LNCaP clone FGC (cell line): ENCODE measurements around the gene ZNF32.
A peak's percentile ranks its signal among the peaks of the same experiment; 100 is the strongest.
"Not testable (repeated sequence)": the region's sequence is repeated elsewhere in the genome, so short reads cannot be mapped to it uniquely, and the experiment has no call there.

Experiments used
- DNase-seq: peaks from one replicate; pipeline ENCODE4 v3.0.0-alpha.2; 2011; ENCODE audit warnings: low read depth
- H3K4me3 ChIP-seq: 2 replicates; pipeline ENCODE4 v1.5.1; 2011; ENCODE audit warnings: mild to moderate bottlenecking, low read depth, low read length, control low read depth
- TF ChIP-seq, protein P1 (sequence below): IDR thresholded peaks from 2 replicates; pipeline ENCODE4 v1.5.1; 2012; ENCODE audit warnings: mild to moderate bottlenecking; ENCODE audit not compliant: control insufficient read depth, insufficient read depth; ENCODE audit errors: extremely low read depth

Gene ZNF32

DNA sequence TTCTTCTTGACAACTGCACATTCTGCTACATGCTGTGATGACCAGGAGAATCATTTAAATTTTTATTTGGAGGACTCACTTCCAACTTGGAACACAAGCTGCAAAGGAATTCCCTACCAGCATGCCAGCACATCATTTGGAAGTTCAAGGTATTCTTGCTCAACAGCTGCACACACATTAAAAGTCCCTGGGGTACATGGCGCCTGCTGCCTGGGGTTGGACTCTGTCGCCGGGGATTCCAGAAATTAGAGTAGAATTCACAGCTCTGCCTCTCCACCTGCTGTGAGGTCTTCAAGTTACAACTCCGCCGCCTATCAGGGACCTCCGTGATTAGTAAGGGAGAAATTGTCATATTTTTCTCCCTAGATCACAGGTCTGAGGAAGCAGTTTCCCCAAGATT lies 1.1 kb downstream of the ZNF32 start:
- H3K4me3 ChIP-seq, result peak overlapping the region; percentile 61
- TF ChIP-seq, protein P1, sequence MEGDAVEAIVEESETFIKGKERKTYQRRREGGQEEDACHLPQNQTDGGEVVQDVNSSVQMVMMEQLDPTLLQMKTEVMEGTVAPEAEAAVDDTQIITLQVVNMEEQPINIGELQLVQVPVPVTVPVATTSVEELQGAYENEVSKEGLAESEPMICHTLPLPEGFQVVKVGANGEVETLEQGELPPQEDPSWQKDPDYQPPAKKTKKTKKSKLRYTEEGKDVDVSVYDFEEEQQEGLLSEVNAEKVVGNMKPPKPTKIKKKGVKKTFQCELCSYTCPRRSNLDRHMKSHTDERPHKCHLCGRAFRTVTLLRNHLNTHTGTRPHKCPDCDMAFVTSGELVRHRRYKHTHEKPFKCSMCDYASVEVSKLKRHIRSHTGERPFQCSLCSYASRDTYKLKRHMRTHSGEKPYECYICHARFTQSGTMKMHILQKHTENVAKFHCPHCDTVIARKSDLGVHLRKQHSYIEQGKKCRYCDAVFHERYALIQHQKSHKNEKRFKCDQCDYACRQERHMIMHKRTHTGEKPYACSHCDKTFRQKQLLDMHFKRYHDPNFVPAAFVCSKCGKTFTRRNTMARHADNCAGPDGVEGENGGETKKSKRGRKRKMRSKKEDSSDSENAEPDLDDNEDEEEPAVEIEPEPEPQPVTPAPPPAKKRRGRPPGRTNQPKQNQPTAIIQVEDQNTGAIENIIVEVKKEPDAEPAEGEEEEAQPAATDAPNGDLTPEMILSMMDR, result no peak
- no peak for DNase-seq

DNA sequence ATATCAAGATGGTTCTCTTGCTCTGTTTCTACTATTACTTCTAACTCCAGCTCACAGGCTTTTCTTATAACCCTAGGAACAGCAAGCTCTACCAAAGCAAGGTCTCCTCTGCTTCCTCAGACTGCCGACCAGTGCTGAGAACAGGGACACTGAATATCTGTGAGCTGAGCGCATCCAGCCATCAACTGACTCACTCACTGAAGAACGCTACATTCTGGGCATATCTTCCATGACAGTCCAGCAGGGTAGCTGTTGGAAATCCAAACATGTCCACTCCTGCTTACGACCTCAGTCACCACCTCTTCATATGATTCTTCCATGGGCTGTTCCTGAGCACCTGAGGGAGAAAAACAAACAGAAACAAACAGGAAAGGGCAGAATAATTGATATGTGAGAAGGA lies 2.8 kb downstream of the ZNF32 start:
- H3K4me3 ChIP-seq, result no peak overlapping the region
- TF ChIP-seq, protein P1, result no peak
- no peak for DNase-seq

DNA sequence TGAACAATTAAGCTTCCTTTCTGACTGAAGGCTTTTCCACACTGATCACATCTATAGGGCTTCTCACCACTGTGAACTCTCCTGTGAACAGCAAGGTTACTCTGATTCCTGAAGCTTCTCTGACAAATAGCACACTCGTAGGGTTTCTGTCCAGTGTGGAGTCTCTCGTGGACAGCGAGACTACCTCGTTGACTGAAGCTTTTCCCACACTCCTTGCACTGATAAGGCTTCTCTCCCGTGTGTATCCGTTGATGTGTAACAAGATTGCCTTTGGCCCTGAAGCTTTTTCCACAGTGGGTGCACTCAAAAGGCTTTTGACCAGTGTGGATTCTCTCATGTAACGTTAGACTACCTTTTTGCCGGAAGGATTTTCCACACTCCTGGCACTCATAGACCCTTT lies 4.4 kb downstream of the ZNF32 start:
- no peak for DNase-seq
- H3K4me3 ChIP-seq, result no peak overlapping the region
- TF ChIP-seq, protein P1, result no peak

DNA sequence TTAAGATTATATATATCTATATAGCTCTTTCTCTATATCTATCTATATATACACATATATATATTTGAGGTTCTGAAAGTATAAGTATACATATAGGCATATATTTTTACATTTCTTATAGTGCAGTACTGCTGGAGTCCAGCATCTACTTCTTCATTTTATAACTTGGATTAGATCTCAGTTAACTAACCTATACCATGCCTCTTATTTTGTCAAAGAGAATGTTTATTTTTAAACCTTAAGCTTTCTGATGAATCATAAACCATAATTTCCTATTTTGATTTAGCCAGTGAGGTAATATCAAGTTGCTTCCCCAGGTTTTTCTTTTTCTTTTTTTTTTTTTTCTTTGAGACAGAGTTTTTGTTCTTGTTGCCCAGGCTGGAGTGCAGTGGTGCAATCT lies 8.1 kb downstream of the ZNF32 start:
- no peak for DNase-seq
- H3K4me3 ChIP-seq, result no peak overlapping the region

DNA sequence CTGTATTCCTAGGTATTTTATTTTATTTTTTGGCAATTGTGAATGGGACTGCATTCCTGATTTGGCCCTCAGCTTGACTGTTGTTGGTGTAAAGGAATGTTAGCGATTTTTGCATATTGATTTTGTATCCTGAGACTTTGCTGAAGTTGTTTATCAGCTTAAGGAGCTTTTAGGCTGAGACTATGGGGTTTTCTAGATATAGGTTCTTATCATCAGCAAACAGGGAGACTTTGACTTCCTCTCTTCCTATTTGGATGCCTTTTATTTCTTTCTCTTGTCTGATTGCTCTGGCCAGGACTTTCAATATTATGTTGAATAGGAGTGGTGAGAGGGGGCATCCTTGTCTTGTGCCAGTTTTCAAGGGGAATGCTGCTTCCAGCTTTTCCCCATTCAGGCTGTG lies 12.9 kb downstream of the ZNF32 start:
- DNase-seq, H3K4me3 ChIP-seq: not testable (repeated sequence)

More for the DNA sequence above, 8.1 kb downstream of the ZNF32 start:
- TF ChIP-seq, protein P1, result no peak

DNA sequence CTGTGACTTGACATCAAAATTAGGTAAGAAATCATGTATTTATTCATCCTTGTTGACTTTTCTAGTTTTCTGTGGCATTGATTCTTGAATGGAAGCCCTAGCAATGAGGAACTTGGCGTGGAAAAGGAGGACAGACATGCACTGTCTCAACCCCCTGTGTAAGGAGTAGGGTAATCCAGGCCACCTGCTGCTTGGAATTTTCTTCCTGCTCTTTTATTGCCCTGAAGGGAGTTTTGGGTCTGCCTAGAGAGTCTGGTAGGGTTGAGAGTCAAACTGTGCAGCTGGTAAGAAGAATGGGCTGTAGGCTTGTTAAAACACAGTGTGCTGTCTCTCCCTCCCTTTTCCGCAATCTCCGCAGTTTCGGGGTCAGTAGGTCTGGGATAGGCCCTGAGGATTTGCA lies 19.7 kb downstream of the ZNF32 start:
- TF ChIP-seq, protein P1, result no peak
- DNase-seq, result no peak
- no peak overlapping the region for H3K4me3 ChIP-seq

DNA sequence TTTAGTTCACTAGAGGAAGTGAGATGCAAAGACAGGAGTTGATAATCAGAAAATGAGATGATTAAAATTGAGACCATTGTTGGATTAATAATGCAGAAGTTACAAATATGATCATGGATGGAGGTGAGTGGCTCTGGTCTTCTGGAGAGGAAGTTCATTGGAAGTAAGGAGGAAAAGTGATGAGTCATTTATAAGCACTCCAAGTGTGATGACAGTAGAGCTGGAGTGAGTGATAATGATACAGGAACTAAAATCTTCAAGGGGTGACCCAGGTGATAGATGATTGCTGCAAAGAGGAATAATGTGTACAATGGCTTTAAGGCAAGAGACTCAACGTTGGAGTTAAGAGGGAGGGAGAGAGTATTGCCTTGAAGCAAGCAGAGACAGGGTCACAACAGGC lies 20.7 kb downstream of the ZNF32 start:
- no peak for DNase-seq

More for the DNA sequence above, 20.7 kb downstream of the ZNF32 start:
- TF ChIP-seq, protein P1, result no peak
- H3K4me3 ChIP-seq, result no peak overlapping the region
